ENCODE data around the gene SBNO2. TPM values are rescaled to one million over a fixed set of nuclear protein-coding genes. Genes with fewer than 3 reads are reported as not detected.

The SBNO2 gene
- total RNA-seq, 1 donor from 2014 or later: 54.0 TPM

DNA sequence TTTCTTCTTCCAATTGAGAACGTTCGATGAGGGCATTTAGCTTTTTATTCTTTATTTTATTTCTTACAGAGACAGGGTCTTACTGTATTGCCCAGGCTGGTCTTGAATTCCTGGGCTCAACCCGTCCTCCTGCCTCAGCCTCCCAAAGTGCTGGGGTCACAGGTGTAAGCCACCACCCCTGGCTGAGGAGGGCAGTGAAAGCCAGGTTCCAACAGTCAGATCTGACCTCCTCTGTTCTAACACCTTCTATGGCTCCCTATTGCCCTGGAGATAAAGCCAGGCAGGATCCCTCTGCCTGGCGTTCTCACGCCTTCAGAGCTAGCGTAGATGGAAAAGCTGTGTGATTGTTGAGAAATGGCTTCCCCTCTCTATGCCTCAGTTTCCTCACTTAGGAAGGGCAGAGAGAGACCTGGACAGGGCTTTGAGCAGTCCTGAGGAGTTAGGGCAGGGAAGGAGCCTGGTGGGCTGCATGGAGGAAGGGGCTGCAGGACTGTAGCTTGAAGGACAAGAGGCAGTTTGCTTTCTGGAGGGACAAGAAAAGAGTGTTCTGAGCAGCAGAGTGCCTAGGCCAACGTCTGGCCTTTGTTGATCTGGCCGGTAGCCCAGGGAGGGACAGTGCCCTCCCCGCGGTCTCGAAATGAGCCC is 101.6 kb downstream of the SBNO2 start:
- no peak for DNase-seq (ENCODE audit: extremely low spot score in 2 of 2)
- Histone ChIP-seq H3K4me1 (peaks cover 39% of the 10 kb centered on the region), H3K36me3 (no peaks in the 10 kb centered on the region), H3K27ac (no peak overlapping the region), H3K27me3 (no peaks in the 10 kb centered on the region), H3K9me3 (no peaks in the 10 kb centered on the region), H3K4me3 (no peak overlapping the region)
- TF ChIP-seq POLR2AphosphoS5 (IDR thresholded peaks at IDR 0.05; ENCODE audit: insufficient read depth in 1 of 2, low read depth in 1 of 2) (no peak), POLR2A (IDR thresholded peaks at IDR 0.05) (no peak)
- TF ChIP-seq, protein P1, sequence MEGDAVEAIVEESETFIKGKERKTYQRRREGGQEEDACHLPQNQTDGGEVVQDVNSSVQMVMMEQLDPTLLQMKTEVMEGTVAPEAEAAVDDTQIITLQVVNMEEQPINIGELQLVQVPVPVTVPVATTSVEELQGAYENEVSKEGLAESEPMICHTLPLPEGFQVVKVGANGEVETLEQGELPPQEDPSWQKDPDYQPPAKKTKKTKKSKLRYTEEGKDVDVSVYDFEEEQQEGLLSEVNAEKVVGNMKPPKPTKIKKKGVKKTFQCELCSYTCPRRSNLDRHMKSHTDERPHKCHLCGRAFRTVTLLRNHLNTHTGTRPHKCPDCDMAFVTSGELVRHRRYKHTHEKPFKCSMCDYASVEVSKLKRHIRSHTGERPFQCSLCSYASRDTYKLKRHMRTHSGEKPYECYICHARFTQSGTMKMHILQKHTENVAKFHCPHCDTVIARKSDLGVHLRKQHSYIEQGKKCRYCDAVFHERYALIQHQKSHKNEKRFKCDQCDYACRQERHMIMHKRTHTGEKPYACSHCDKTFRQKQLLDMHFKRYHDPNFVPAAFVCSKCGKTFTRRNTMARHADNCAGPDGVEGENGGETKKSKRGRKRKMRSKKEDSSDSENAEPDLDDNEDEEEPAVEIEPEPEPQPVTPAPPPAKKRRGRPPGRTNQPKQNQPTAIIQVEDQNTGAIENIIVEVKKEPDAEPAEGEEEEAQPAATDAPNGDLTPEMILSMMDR (IDR thresholded peaks at IDR 0.05): no peak
- intact Hi-C loops (cut with DNase I): no loop called here

DNA sequence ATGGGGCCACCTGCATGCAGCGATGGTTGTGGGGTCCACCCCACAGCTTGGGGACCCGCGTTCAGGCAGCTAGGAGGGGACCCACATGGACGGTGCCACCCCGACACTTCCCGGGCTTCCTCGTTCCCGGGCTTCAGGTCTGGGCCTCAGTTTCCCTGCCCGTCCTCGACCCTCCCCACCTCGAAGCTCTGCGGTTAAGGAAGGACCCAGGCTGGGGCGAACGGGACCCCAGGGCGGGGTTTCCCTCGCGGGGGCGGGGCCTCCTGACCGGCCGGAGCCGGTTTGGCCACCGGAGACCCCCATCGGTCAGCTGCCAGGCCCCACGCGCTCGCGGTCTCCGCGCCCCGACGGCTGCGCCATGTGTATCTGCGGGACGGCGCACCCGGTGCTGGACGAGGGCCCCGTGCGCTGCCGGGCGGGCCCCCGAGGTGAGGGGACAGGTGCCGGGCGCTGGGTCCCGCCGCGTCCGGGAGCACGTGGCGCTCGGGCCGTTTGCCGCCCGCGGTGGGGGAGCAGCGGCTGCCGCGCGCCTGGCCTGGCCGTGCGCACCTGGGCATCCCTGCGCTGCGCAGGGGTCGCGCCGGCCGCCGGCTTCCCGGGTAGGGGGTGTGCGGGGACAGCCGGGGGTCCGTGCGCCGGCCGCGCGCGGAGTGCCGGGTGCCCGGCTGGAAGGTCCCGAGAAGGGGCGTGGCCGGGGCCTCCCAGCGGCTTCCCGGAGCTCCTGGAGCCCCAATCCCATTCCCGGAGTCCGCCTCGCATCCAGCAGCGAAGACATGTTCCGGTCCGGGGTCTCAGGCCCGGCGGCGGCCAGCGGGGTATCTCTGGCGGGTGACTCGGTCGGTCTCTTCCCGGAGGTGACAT is 102.9 kb downstream of the SBNO2 start:
- DNase-seq (ENCODE audit: extremely low spot score in 2 of 2): no peak
- H3K9me3 ChIP-seq: no peaks in the 10 kb centered on the region
- H3K27me3 ChIP-seq: no peaks in the 10 kb centered on the region
- H3K4me3 ChIP-seq: peak overlapping the region in 1 of 2 donors; percentile 33
- no peak for TF ChIP-seq POLR2AphosphoS5 (IDR thresholded peaks at IDR 0.05; ENCODE audit: insufficient read depth in 1 of 2, low read depth in 1 of 2)
- no peak for TF ChIP-seq POLR2A (IDR thresholded peaks at IDR 0.05)
- TF ChIP-seq, protein P1 (IDR thresholded peaks at IDR 0.05): no peak
- H3K4me1 ChIP-seq: peaks cover 48% of the 10 kb centered on the region
- intact Hi-C loops (cut with DNase I): no loop called here
- H3K27ac ChIP-seq: no peak overlapping the region
- no peaks in the 10 kb centered on the region for H3K36me3 ChIP-seq

DNA sequence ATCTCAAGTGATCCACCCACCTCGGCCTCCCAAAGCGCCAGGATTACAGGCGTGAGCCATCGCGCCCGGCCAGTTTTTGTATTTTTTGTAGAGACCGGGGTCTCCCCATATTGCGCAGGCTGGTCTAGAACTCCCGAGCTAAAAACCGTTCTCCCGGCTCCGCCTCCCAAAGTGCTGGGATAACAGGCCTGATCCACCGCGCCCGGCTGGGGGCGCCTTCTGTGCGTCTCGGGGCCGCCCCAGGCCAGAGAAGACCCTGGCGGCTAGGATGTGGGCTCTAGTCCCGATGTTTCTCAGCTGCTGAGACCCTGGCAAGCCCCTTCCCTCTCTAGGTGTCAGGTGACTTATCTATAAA is 103.5 kb downstream of the SBNO2 start:
- no peak overlapping the region for H3K4me3 ChIP-seq
- TF ChIP-seq, protein P1 (IDR thresholded peaks at IDR 0.05): no peak
- no peak for TF ChIP-seq POLR2AphosphoS5 (IDR thresholded peaks at IDR 0.05; ENCODE audit: insufficient read depth in 1 of 2, low read depth in 1 of 2)
- no peak for TF ChIP-seq POLR2A (IDR thresholded peaks at IDR 0.05)
- no peaks in the 10 kb centered on the region for H3K27me3 ChIP-seq
- DNase-seq (ENCODE audit: extremely low spot score in 2 of 2): no peak
- H3K9me3 ChIP-seq: no peaks in the 10 kb centered on the region
- H3K36me3 ChIP-seq: no peaks in the 10 kb centered on the region
- peaks cover 53% of the 10 kb centered on the region for H3K4me1 ChIP-seq
- no peak overlapping the region for H3K27ac ChIP-seq
- intact Hi-C loops (cut with DNase I): no loop called here

DNA sequence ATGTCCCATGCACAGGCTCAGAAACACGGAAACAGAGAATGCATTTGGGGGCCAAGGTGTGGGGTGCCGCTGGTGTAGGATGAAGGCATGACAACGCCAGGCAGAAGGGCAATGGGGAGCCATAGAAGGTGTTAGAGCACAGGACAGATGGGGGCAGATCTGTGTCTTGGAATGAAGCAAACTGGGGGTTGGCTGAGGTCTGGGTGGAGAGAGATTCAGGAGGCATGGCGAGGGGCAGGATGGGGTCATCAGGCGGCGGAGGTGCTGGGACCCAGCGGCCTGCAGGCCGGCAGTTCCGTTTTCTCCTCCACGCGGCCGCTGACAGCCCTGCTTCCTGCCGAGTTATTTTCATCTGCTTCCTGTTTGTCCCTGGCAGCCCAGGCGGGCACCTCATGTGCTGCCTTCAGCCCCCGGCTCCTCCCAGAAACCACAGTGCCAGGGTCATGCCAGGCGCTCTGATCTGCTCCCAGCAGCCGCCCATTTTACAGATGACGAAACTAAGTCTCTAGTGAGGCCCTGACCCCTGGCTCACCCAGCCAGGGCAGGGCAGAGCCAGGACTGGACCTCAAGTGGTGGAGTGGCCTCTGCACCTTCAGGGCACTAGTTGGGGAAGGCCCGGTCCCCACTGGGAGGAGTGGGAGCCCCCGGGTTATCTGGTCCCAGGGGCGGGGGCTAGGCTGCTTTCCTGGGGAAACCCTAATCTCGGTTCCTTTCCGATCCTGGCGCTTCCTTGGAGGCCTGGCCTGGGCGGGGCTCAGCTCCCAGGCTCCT is 104.9 kb downstream of the SBNO2 start:
- Histone ChIP-seq H3K27ac (peak overlapping the region; percentile 37), H3K27me3 (no peaks in the 10 kb centered on the region), H3K4me3 (peak overlapping the region in 1 of 2 donors; percentile 41), H3K9me3 (no peaks in the 10 kb centered on the region), H3K36me3 (no peaks in the 10 kb centered on the region), H3K4me1 (peaks cover 58% of the 10 kb centered on the region)
- intact Hi-C loops (cut with DNase I): no loop called here
- TF ChIP-seq, protein P1 (IDR thresholded peaks at IDR 0.05): no peak
- TF ChIP-seq POLR2AphosphoS5 (IDR thresholded peaks at IDR 0.05; ENCODE audit: insufficient read depth in 1 of 2, low read depth in 1 of 2): peak in 1 of 2 donors; percentile 60
- DNase-seq (ENCODE audit: extremely low spot score in 2 of 2): no peak

Data from vagina (tissue), 2 donors.